ENCODE data around the gene TSPAN16.
"Not testable (repeated sequence)": the region's sequence is repeated elsewhere in the genome, so short reads cannot be mapped to it uniquely, and the experiment has no call there.

The TSPAN16 gene

DNA sequence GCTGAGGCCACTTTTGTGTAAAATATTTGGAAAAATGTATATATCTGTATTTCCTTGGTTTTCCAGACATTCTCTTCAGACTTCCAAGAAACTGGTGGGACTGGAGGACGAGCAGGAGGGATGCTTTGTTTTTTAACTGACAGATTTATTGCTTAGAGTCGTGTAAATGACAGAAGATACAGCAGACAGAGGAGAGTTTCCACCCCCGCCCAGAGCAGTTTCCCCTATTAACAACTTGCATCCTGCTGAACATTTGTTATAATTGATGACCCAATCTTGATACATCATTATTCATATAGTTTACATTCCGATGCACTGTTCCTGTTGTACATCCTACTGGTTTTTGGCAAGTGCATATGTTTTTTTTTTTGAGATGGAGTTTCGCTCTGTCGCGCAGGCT, 26.6 kb upstream of the TSPAN16 start:
- no peak for DNase-seq

DNA sequence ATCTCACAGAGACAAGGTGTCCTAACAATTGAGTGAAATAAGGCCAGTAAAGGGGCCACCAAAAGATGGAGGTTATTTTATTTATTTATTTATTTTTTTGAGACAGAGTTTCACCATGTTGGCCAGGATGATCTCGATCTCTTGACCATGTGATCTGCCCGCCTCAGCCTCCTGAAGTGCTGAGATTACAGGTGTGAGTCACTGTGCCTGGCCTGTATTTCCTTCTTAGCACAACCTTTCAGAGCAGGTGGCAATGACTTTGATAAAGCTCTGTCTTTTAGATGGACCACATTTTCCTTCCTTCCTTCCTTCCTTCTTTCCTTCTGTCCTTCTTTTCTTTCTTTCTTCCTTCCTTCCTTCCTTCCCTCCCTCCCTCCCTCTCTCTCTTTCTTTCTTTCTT, 22.7 kb upstream of the TSPAN16 start:
- no peak for DNase-seq

DNA sequence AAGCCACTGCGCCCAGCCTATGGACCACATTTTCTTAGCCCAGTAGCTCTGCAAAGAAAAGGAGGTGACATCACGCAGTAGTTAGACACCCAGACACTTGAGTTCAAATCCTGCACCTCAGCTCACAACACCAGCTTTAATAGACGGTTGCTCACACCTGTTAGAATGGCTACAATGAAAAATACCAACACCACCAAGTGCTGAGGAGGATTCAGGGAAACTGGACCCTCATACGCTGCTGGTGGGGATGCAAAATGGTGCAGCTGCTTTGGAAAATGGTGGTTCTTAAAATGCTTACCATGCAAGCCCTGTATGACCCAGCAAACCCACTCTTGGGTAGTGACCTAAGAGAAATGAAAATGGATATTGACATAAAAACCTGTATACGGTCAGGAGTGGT, 22.0 kb upstream of the TSPAN16 start:
- DNase-seq = no peak

DNA sequence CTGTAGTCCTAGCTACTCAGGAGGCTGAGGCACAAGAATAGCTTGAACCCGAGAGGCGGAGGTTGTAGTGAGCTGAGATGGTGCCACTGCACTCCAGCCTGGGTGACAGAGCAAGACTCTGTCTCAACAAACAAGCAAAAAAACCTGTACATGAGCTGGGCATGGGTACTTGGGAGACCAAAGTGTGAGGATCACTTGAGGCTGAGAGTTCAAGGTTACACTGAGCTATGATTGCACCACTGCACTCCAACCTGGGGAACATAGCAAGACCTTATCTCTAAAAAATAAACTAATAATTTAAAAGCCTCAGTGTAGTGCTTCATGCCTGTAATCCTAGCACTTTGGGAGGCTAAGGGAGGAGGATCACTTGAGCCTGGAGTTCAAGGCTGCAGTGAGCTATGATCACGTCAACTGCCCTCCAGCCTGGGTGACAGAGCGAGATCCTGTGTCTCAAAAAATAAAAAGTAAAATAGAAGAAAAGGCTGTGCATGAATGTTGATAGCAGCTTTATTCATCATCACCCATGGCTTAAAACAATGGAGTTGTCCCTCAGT, 21.4 kb upstream of the TSPAN16 start:
- no peak for DNase-seq

DNA sequence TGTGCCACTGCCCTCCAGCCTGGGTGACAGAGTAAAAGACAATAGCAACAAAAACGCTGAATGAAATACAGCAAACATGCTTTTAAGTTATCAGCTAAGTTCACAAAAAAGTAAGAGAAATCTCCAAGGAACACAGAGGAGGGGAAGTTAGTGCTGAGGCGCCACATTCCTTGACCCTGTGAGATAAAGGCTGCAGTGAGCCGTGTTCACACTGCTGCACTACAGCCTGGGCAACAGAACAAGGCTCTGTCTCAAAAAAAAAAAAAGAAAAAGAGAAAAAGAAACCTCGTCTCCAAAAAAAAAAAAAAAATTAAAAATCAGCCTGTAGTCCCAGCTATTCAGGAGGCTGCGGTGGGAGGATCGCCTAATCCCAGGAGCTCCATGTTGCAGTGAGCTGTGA, 17.3 kb upstream of the TSPAN16 start:
- DNase-seq = no peak

DNA sequence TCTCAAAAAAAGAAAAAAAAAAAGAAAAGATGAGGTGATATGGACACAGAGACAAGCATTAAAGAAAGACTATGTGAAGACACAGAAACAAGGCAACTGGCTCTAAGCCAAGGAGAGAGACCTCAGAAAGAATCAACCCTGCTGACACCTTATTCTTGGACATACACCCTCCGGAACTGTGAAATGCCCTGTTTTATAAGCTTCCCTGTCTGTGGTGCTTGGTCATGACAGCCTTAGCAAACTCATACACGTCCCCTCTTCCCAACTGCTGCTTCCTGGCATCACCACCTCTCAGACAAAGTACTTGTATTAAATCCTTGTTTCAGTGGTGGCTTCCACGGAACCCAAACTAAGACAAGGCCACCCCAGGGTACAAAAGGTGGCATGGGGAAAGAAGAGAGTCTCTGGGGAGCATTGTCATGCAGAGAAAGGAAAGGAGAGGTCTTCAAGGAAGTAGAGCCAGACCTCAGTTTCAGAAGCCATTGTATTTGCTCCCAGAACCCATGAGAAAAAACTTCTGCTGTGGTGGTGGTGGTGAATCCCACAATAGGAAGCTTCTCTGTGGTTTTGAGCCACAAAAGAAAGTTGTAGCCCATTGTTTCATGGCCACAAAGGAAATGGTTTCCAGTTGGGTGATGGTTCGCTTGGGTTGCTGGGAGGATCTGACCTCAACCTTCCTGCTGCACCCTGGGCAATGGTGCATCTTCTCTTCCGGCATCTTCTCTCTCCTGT, 16.3 kb upstream of the TSPAN16 start:
- DNase-seq = peak; percentile 82

DNA sequence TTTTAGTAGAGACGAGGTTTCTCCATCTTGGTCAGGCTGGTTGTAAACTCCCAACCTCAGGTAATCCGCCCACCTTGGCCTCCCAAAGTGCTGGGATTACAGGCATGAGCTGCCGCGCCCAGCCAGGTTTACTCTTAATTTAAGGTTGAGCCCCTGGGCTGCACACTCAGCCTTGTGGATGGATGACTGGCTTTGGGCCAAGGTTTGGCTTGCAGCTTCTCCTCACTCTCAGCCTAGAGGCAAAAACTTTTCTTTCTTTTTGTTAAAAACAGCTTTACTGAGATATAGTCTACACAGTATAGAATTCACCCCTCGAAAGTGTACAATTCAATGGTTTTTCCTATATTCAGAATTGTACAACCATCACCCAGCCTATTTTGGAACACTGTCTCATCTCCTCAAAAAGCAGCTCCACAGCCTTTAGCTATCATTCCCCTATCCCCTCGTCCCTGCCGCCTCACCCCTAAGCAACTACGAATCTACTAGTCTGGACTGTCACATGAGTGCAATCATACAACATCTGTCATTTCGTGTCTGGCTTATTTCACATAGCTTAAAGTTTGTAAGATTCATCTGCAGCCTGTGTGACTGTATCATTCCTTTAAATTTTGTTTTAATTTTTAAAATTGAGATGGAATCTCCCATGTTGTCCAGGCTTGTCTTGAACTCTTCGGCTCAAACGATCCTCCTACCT, 14.5 kb upstream of the TSPAN16 start:
- no peak for DNase-seq

DNA sequence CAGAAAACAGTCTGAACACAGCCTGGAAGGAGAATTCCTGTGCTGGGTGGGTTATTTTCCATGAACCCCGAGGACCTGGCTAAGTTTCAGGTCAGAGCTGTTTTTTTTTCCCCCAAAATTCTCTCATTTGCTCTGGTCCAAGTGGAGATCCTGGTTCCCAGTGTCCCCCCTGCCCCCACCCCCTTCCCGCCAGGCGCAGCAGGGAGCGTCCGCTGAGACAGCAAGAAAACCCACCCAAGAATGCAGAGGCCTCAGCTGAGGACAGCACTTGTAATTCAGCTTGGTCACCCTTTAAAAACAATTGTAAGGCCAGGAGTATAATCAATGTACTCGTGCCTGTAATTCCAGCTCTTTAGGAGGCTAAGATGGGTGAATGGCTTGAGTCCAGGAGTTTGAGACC, 11.4 kb upstream of the TSPAN16 start:
- DNase-seq = no peak

DNA sequence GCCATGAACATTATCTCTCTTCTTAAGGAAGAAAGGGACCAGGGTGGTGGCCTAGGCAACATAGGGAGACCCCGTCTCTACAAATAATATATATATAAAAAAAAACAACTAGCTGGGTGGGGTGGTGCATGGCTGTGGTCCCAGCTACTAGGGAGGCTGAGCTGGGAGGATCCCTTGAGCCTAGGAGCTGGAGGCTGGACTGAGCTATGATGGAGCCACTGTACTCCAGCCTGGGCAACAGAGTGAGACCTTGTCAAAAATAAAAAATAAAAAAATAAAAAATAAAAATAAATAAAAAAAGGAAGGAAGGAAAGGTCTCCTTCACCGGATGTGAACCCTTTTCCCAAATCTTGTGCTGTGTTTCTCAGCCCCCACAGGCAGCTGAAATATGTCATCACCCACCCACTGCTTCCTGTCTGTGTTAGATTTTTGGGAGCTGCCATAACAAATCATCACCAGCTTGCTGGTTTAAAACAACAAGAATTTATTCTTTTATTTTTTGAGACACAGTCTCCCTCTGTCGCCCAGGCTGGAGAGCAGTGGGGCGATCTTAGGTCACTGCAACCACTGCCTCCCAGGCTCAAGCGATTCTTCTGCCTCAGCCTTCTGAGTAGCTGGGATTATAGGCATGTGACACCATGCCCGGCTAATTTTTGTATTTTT, 9.5 kb upstream of the TSPAN16 start:
- DNase-seq = no peak

DNA sequence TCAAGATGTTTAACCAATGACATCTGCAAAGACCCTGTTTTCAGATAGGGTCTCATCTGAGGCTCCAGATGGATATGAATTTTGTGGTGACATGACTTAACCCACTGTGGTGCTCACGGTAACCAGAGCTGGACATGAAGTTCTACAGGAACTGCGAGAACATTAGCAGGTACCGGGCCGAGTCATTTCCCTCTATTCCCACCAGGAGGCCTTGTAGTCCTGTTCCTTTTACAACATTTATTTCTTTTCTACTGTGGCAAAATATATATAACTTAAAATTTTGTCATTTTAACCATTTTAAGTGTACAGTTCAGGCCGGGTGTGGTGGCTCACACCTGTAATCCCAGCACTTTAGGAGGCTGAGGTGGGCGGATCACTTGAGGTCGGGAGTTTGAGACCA, 7.6 kb upstream of the TSPAN16 start:
- DNase-seq = no peak

DNA sequence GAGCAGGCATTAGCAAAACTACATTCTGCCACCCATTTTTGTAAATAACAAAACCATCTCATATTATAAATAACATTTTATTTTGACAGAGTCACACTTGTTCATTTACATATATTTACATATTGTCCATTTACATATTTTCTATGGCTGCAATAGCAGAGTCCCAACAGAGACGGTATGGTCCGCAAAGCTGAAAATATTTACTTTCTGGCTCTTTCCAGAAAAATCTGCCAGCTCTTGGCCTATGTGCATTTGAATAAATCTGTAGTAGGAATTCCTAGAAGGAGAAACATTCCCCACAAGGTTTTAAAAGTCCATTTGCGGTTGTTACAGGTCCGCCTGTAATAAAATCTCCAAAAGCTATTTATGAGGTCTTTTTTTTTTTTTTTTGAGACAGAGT, 5.7 kb upstream of the TSPAN16 start:
- no peak for DNase-seq

DNA sequence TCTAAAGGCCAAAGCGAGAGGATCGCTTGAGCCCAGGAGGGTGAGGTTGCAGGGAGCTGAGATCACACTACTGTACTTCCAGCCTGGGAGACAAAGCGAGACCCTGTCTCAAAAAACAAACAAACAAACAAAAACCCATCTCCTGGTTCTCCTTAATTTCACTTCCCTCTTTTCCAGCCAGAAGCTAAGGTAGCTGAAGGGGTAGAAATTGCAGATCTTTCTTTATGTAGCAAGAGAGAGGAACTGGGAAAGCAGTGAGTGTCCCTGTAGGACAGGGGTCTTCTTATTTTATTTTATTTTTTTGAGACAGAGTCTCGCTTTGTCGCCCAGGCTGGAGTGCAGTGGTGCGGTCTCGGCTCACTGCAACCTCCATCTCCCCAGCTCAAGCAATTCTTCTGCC, 4.5 kb upstream of the TSPAN16 start:
- DNase-seq = no peak

DNA sequence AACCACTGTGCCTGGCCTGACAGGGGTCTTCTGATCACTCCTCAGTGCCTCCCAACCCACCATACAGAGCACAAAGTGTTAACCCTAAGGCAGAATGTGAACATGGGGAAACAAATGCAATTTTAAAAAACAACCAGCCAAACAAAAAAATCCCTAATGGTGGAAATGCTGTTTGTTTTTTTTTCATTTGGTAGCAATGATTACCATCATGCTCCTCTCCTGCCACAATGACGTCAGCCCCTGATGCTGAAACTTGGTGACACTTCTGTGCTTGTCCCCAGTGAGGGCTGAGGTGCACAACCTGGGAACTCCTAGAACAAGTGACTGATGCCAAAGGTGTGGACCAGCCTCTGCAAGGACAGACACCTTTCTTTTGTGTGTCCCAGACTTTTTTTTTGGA, 4.0 kb upstream of the TSPAN16 start:
- DNase-seq = no peak

DNA sequence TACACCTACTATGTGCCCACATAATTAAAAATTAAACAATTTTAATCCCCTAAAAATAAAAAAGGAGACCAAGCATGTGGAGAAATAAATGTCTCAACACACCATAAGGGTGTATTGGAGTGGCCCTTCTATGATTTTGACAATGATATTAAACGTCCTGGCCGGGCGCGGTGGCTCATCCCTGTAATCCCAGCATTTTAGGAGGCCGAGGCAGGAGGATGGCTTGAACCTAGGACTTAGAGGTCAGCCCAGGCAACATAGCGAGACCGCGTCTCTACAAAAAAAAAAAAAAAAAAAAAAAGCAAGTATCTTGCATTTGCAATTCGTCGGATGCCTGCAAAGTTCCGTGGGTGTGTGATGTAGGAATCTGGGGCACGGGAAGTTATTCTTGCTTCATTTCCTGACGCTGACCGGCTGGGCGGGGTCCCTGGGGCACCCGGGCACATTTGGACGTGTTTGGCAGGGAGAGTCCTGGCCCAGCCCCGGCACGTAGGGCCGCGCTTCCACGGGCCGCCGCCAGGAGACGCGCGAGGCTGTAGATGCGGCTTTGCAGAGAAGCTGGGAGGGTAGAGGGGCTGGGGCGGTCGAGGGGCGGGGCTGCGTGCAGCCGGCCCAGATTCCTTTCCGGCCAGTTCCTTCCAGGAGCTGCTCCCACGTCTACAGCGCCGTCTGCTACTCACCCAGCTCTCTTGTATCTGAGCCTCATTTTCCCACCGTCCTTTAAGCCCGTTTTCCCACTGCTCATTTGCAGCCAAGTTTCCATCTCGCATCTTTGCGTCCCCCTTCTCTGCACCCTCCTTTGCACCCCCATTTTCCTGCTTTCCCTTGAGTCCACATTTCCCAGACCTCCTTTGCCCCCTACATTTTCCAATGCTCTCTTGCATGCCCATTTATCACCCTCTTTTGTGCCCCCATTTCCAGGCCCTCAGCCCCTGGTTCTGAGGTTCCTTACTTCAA, 2.2 kb upstream of the TSPAN16 start:
- DNase-seq = peak; percentile 92

DNA sequence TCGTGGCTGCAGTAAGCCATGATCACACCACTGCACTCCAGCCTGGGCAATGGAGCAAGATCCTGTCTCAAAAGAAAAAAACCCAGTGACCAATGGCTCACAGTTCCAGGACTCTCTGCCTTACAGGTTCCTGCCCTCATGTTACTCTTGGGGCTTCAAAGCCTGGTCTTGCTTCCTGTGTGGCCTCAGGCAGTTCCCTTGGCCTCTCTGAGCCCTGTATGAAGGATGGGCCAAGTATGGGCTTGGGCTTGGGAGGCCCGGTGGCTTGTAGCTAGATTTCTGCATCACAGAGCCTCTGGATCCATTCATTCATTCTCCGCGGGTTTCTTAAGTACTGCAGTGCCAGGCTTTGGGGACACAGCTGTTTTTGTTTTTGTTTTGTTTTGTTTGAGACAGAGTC, 780 bp upstream of the TSPAN16 start:
- no peak for DNase-seq

DNA sequence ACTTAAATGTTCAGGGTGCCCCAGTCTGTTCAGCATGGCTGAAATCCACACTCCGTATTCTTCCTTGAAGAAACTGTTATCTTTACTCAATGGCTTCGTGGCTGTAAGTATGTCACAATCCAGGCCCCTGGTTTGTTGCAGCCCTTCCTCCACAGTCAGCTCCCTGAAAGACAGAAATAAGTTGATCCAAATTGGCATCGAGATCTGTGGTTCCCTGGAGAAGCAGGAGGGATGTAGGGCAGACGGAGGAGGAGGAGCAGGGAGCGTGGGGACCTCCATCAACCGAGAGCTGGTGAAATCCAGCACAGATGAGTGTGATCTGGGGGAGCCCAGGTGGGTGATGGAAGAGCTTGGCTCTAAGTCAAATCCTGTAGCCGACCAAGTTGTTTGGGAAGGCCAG, 304 bp downstream of the TSPAN16 start:
- no peak for DNase-seq

DNA sequence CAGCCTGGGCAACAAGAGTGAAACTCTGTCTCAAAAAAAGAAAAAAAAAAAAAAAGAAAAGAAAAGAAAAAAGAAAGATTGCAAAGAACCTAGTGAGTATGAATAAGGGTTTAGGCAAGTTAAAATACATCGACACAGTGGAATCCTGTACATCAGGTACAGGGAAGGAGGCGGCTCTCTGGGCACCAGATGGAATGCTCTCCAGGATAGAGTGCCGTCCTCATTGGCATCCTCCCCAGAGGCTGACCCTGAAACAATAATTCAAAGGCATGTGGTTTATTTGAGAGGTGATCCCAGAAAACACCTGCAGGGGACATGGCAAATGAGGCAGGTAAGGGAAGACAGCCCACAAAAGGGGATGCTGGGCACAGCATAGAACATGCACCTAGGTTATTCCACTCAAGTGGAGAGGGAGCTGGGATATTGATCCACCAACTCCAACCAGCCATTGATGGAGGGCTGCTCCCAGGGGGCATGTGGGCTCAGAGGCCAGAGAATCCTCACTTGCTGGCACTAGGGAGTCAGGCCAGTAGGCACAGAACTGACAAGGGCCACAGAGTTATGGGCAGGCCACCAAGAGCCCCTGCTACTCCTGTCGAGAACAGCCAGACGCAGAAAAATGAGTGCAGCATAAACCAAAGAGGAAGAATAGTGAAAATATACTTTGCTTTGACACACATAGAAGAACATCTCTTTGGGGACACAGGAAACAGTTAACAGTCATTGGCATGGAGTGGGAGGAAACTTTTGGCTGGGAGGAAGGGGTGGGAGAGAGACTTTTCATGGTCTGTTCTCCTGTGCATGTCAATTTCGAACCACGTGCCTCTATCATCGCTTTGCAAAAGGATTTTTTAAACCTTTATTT, 4.2 kb downstream of the TSPAN16 start:
- no peak for DNase-seq

DNA sequence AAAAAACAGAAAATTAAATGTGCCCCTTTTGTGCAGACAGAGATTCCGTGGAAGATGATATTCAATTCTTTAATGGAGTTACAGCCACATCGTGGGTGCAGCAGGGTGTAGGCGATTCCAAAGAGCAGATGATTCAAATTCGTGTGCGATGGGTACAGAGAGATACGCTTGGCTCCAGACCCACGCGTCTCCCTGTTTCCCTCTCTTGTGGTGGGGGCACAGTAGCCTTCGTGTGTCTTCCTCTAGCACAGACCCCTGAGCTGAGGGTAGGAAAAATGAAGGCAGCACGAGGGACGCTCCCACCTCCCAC, 4.8 kb downstream of the TSPAN16 start:
- DNase-seq = no peak

DNA sequence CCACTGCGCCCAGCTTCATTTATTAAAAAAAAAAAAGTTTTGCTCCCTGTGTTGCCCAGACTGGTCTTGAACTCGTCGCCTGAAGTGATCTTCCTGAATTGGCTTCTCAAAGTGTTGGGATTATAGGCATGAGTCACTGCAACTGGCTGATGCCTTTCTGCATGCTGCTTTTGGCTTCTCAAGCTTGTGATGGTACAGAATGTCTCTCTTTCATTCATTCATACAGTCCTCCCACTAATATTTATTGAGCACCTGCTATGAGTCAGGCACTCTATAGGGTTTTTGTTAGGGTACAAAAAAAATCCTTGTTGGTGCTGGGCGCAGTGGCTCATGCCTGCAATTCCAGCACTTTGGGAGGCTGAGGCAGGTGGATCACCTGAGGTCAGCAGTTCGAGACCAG, 9.0 kb downstream of the TSPAN16 start:
- no peak for DNase-seq

DNA sequence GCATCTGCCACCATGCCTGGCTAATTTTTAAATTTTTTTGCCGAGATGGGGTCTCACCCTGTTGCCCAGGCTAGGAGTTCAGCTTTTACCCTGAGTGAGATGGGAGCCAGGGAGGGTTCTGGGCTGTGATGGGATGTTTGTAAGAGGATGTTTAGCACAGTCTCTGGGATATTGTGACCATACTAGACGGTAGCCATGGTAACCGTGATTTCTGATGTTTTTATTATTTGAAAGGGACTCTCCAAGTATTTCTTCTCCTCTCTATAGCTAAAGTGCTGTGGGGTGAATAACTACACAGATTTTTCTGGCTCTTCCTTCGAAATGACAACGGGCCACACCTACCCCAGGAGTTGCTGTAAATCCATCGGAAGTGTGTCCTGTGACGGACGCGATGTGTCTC, 10.4 kb downstream of the TSPAN16 start:
- no peak for DNase-seq

DNA sequence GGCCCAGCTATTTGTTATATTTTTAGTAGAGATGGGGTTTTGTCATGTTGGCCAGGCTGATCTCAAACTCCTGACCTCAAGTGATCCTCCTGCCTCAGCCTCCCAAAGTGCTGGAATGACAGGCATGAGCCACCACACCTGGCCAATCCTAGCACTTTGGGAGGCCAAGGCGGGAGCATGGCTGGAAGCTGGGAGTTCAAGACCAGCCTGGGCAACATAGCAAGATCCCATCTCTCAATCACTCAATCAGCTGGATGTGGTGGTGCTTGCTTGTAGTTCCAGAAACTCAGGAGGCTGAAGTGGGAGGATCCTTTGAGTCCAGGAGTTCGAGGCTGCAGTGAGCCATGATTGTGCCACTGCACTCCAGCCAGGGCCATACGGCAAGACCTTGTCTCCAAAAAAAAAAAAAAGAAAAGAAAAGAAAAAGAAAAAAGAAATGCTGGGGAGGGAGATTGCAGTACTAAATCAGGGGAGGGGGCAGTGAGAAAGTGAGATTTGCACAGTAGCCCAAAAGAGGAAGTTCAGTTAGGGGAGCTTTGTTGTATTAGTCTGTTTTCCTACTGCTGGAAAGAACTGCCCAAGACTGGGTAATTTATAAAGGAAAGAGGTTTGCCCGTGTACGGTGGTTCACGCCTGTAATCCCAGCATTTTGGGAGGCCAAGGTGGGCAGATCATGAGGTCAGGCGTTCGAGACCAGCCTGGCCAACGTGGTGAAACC, 24.5 kb downstream of the TSPAN16 start:
- not testable (repeated sequence) for DNase-seq

All from activated CD4-positive, alpha-beta T cell treated with anti-CD3 and anti-CD28 coated beads, Interleukin-2, Interleukin-6, amounts not matched to agents 100 ng/mL and 50 ng/mL, durations not matched to agents 16 hours and 8 hours (primary cell).